A673 (cell line): ENCODE measurements around the gene OR51E2.

Source experiments
- EZH2 ChIP-seq: fragments of 200-600 bp; sonication (generic); IDR thresholded peaks from 2 replicates; pipeline ENCODE4 v1.6.1; 2017; ENCODE audit warnings: borderline replicate concordance, low read depth, mild to moderate bottlenecking, mixed read lengths, antibody characterized with exemption, low read length; ENCODE audit not compliant: poor library complexity, severe bottlenecking
- TF ChIP-seq, protein P1 (sequence below): fragments of 300-800, 200-600 bp; sonication (generic); conservative IDR thresholded peaks from 2 replicates; pipeline ENCODE4 v1.5.1; 2017; ENCODE audit warnings: low read depth, mild to moderate bottlenecking, antibody characterized with exemption, low read length, moderate library complexity, mixed read lengths

- TF ChIP-seq, protein P1, sequence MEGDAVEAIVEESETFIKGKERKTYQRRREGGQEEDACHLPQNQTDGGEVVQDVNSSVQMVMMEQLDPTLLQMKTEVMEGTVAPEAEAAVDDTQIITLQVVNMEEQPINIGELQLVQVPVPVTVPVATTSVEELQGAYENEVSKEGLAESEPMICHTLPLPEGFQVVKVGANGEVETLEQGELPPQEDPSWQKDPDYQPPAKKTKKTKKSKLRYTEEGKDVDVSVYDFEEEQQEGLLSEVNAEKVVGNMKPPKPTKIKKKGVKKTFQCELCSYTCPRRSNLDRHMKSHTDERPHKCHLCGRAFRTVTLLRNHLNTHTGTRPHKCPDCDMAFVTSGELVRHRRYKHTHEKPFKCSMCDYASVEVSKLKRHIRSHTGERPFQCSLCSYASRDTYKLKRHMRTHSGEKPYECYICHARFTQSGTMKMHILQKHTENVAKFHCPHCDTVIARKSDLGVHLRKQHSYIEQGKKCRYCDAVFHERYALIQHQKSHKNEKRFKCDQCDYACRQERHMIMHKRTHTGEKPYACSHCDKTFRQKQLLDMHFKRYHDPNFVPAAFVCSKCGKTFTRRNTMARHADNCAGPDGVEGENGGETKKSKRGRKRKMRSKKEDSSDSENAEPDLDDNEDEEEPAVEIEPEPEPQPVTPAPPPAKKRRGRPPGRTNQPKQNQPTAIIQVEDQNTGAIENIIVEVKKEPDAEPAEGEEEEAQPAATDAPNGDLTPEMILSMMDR = no peak
- no peak for TF ChIP-seq EZH2
Observed at GRCh38 chr11:4665424-4665823, 32.2 kb downstream of the OR51E2 start.
